ENCODE results near the gene LETM1.

LETM1 gene

DNA sequence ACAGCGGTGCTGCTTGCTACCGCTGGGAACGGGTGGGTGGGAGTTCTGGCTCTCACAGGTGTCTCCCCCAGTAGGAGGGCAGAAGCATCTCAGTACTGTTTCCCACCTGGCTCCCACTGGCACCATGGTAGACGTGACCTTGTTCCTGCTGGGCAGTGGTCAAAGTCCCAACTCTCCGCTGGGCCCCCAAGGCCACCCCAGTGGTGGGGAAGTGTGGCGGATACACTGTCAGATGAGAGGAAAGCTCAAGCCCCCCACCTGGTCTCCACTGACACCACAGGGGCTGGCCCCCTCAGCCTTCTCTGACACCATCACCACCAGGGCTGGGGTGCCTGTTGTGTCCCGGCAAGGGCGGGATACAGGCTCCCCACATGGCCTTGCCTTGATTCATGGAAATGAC, 24.6 kb downstream of the LETM1 start:
- TF ChIP-seq, protein P1, sequence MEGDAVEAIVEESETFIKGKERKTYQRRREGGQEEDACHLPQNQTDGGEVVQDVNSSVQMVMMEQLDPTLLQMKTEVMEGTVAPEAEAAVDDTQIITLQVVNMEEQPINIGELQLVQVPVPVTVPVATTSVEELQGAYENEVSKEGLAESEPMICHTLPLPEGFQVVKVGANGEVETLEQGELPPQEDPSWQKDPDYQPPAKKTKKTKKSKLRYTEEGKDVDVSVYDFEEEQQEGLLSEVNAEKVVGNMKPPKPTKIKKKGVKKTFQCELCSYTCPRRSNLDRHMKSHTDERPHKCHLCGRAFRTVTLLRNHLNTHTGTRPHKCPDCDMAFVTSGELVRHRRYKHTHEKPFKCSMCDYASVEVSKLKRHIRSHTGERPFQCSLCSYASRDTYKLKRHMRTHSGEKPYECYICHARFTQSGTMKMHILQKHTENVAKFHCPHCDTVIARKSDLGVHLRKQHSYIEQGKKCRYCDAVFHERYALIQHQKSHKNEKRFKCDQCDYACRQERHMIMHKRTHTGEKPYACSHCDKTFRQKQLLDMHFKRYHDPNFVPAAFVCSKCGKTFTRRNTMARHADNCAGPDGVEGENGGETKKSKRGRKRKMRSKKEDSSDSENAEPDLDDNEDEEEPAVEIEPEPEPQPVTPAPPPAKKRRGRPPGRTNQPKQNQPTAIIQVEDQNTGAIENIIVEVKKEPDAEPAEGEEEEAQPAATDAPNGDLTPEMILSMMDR (IDR thresholded peaks at IDR 0.05; ENCODE audit: control insufficient read depth, insufficient read depth, low read depth, low read length, missing control alignments), result no peak
- H3K4me3 ChIP-seq (ENCODE audit: control insufficient read depth, low read depth, low read length), result no peak overlapping the region
- no peak for DNase-seq (ENCODE audit: low read depth)

DNA sequence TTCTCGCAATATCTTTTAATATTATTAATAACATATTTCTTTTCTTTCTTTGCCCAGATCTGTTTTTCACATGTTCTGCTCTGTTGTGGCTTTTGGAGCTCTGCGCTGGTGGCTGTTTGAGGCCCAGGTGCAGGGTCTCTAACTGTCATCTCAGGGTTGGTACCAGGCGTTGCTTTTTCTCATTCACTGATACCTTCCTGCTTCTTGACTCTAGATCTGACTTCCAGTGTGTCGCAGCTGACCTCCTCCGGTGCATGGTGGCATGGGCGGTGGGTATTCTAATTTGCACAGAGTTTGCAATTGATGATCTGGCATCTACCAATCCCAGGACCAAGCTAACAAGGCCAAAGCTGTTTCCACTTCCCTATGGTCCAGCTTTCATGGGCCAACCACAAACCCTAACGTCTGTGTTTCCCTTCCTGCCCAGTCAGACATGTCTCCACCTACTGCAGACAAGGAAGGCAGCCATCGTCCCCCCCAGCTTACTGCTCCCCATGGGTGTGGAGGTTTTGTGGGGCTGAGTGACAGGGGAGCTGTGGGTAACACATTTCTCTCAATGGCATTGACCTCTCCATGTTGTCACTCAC, 25.2 kb downstream of the LETM1 start:
- TF ChIP-seq, protein P1 (IDR thresholded peaks at IDR 0.05; ENCODE audit: control insufficient read depth, insufficient read depth, low read depth, low read length, missing control alignments), result no peak
- H3K4me3 ChIP-seq (ENCODE audit: control insufficient read depth, low read depth, low read length), result no peak overlapping the region
- no peak for DNase-seq (ENCODE audit: low read depth)

DNA sequence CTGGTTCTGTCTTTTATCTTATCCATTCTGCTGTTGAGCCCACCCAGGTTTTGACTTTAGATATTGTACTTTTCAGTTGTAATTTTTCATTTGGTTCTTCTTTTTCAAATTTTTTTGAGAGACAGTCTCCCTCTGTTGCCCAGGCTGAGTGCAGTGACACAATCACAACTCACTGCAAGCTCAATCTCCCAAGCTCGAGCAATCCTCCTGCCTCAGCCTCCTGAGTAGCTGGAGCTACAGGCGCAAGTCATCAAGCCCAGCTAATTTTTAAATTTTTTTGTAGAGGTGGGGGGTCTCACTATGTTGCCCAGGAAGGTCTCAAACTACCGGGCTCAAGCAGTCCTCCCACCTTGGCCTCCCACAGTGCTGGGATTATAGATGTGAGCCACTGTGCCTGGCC, 25.7 kb downstream of the LETM1 start:
- no peak overlapping the region for H3K4me3 ChIP-seq (ENCODE audit: control insufficient read depth, low read depth, low read length)
- no peak for DNase-seq (ENCODE audit: low read depth)

DNA sequence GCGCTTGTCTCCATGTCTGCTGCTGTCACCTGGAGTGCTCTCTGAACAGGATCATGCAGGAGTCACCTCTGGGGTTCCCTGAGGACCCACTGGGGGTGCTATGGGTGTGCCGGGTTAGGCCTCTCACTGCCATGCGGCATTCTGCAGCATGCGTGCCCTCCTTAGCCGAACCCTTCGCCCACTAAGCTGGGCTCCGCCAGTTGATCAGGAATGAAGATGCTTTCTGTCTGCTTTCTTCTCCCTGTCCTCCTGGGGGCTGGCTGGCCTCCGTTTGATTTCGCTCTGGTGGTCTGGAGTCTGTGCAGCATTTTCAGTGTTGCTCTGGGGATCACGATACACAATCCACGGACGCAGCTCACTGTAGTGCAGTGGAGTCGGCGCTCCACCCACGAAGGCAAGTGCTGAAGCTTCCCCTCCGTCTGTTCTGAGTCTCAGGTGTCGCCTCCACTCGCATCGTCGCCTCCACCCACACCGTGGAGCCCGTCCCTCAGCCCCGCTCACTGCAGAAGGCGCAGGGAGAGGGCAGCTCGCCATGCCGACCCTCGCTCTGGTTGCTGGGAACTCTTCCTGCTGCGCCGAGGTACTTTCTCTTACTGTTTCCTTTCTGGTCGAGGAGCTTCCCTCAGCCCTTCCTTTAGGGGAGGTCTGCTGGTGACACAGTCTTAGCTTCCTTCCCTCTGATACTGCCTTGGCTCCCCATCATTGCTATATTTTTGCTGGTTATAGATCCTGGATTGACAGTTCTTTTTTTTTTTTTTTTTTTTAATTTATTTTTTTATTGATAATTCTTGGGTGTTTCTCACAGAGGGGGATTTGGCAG, 29.2 kb downstream of the LETM1 start:
- H3K4me3 ChIP-seq (ENCODE audit: control insufficient read depth, low read depth, low read length), result no peak overlapping the region
- no peak for DNase-seq (ENCODE audit: low read depth)
- TF ChIP-seq, protein P1 (IDR thresholded peaks at IDR 0.05; ENCODE audit: control insufficient read depth, insufficient read depth, low read depth, low read length, missing control alignments), result no peak

More for the DNA sequence above, 25.7 kb downstream of the LETM1 start:
- TF ChIP-seq, protein P1 (IDR thresholded peaks at IDR 0.05; ENCODE audit: control insufficient read depth, insufficient read depth, low read depth, low read length, missing control alignments), result no peak

DNA sequence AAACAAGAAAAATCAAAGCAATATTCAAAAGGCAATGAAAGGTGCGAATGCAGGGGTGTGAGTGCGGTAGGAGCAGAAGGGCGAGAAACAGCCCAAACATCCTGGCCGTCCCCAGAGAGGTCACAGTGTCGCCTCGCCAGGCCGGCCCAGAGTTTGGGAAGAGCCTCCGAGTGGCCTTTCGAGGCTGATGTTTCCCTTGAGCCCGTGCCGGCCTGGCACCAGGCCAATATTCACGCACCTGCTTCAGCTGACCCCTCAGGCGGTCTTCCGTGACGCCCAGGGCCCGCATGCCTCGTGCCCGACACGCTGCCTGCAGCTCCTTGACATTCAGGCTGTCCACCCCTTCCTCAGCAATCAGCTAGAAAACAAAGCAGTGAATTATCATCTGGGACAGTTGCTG, 30.6 kb downstream of the LETM1 start:
- DNase-seq (ENCODE audit: low read depth), result no peak
- TF ChIP-seq, protein P1 (IDR thresholded peaks at IDR 0.05; ENCODE audit: control insufficient read depth, insufficient read depth, low read depth, low read length, missing control alignments), result no peak
- no peak overlapping the region for H3K4me3 ChIP-seq (ENCODE audit: control insufficient read depth, low read depth, low read length)

DNA sequence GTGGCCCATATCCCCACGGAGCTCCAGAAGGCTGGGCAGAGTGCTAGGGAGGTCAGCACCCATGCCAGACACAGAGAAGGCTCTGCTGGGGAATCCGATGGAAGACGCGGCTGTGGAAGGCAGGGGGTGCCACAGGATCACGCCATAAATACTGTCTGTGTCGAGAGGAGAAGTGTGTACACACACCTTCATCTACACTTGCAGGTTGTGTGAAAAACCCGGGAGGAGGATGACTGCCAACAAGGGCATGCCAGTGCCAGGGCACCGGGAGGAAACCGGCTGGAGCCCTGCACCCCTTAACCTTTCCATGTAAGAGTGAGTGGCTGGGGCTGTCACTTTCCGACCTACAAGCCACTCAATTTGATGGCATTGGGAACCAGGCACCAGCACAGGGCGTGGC, 31.2 kb downstream of the LETM1 start:
- TF ChIP-seq, protein P1 (IDR thresholded peaks at IDR 0.05; ENCODE audit: control insufficient read depth, insufficient read depth, low read depth, low read length, missing control alignments), result no peak
- no peak for DNase-seq (ENCODE audit: low read depth)
- H3K4me3 ChIP-seq (ENCODE audit: control insufficient read depth, low read depth, low read length), result no peak overlapping the region

Data from AG09309 (cell line).